Activated T-helper 17 cell treated with anti-CD3 and anti-CD28 coated beads, Interleukin-2, amount 50 U/mL, for 72 hours (primary cell): ENCODE data around the gene GPR21. TPM values are rescaled to one million over a fixed set of nuclear protein-coding genes. Genes with fewer than 3 reads are reported as not detected.
A peak's percentile ranks its signal among the peaks of the same experiment; 100 is the strongest.

ENCODE experiments used
- ATAC-seq: fragments of 150-1000 bp; cut with Tn5 transposase; replicated peaks from 2 replicates; pipeline ENCODE4 v1.10.0; 2021; ENCODE audit warnings: mild to moderate bottlenecking, moderate library complexity
- H3K27ac Mint-ChIP-seq: one replicate; pipeline ENCODE4 v1.8.0; 2022; ENCODE audit warnings: mixed read lengths
- H3K27me3 Mint-ChIP-seq: one replicate; pipeline ENCODE4 v1.8.0; 2022; ENCODE audit warnings: mixed read lengths
- H3K36me3 Mint-ChIP-seq: one replicate; pipeline ENCODE4 v1.8.0; 2022; ENCODE audit warnings: low read depth, mild to moderate bottlenecking, mixed read lengths
- H3K4me1 Mint-ChIP-seq: one replicate; pipeline ENCODE4 v1.8.0; 2022; ENCODE audit warnings: mixed read lengths
- H3K4me3 Mint-ChIP-seq: one replicate; pipeline ENCODE4 v1.8.0; 2022; ENCODE audit warnings: mild to moderate bottlenecking, mixed read lengths
- H3K9me3 Mint-ChIP-seq: one replicate; pipeline ENCODE4 v1.8.0; 2022; ENCODE audit warnings: mixed read lengths
- total RNA-seq, 2 donors: library from RNA; stranded (reverse); gene quantifications; one replicate each; pipeline ENCODE4 v1.2.3, GENCODE V29; 2022

Gene GPR21
- total RNA-seq, 2 donors from 2014 or later = 0.95 to 1.5 TPM

GRCh38 chr9:123043081-123043939, 9.8 kb downstream of the GPR21 start:
- Mint-ChIP-seq H3K27ac (no peak overlapping the region), H3K4me1 (no peaks in the 10 kb centered on the region), H3K27me3 (no peaks in the 10 kb centered on the region), H3K9me3 (peaks cover 4% of the 10 kb centered on the region), H3K4me3 (no peak overlapping the region), H3K36me3 (peaks cover 26% of the 10 kb centered on the region)
- no peak for ATAC-seq

GRCh38 chr9:123044586-123044985, 11.1 kb downstream of the GPR21 start:
- Mint-ChIP-seq H3K36me3 (peaks cover 39% of the 10 kb centered on the region), H3K4me1 (no peaks in the 10 kb centered on the region), H3K27ac (no peak overlapping the region), H3K4me3 (no peak overlapping the region), H3K9me3 (peaks cover 4% of the 10 kb centered on the region), H3K27me3 (no peaks in the 10 kb centered on the region)
- ATAC-seq = no peak

GRCh38 chr9:123046406-123047195, 13.1 kb downstream of the GPR21 start:
- peaks cover 37% of the 10 kb centered on the region for H3K36me3 Mint-ChIP-seq
- no peak for ATAC-seq
- peaks cover 4% of the 10 kb centered on the region for H3K9me3 Mint-ChIP-seq
- no peak overlapping the region for H3K27ac Mint-ChIP-seq
- no peaks in the 10 kb centered on the region for H3K4me1 Mint-ChIP-seq
- no peaks in the 10 kb centered on the region for H3K27me3 Mint-ChIP-seq
- H3K4me3 Mint-ChIP-seq = no peak overlapping the region

GRCh38 chr9:123048748-123049147, 15.3 kb downstream of the GPR21 start:
- H3K4me1 Mint-ChIP-seq = no peaks in the 10 kb centered on the region
- H3K9me3 Mint-ChIP-seq = no peaks in the 10 kb centered on the region
- H3K27ac Mint-ChIP-seq = no peak overlapping the region
- H3K27me3 Mint-ChIP-seq = no peaks in the 10 kb centered on the region
- H3K36me3 Mint-ChIP-seq = peaks cover 19% of the 10 kb centered on the region
- H3K4me3 Mint-ChIP-seq = no peak overlapping the region
- ATAC-seq = no peak

GRCh38 chr9:123049589-123050222, 16.2 kb downstream of the GPR21 start:
- no peak overlapping the region for H3K27ac Mint-ChIP-seq
- no peaks in the 10 kb centered on the region for H3K9me3 Mint-ChIP-seq
- no peak for ATAC-seq
- H3K36me3 Mint-ChIP-seq = peaks cover 26% of the 10 kb centered on the region
- no peak overlapping the region for H3K4me3 Mint-ChIP-seq
- no peaks in the 10 kb centered on the region for H3K4me1 Mint-ChIP-seq
- no peaks in the 10 kb centered on the region for H3K27me3 Mint-ChIP-seq

GRCh38 chr9:123053046-123053445, 19.6 kb downstream of the GPR21 start:
- Mint-ChIP-seq H3K27ac (no peak overlapping the region), H3K27me3 (no peaks in the 10 kb centered on the region), H3K36me3 (peaks cover 38% of the 10 kb centered on the region), H3K9me3 (no peaks in the 10 kb centered on the region), H3K4me1 (no peaks in the 10 kb centered on the region), H3K4me3 (no peak overlapping the region)
- ATAC-seq = no peak

GRCh38 chr9:123053711-123054110, 20.2 kb downstream of the GPR21 start:
- Mint-ChIP-seq H3K36me3 (peaks cover 31% of the 10 kb centered on the region), H3K4me3 (no peak overlapping the region), H3K27me3 (no peaks in the 10 kb centered on the region), H3K4me1 (no peaks in the 10 kb centered on the region), H3K27ac (peak overlapping the region; percentile 25), H3K9me3 (no peaks in the 10 kb centered on the region)
- no peak for ATAC-seq

- Mint-ChIP-seq H3K9me3 (no peaks in the 10 kb centered on the region), H3K4me3 (no peak overlapping the region), H3K27me3 (no peaks in the 10 kb centered on the region), H3K4me1 (no peaks in the 10 kb centered on the region), H3K36me3 (peaks cover 28% of the 10 kb centered on the region), H3K27ac (no peak overlapping the region)
- no peak for ATAC-seq
These were observed 25.4 kb downstream of the GPR21 start for GRCh38 chr9:123058834-123059233.

GRCh38 chr9:123059472-123060220, 26.2 kb downstream of the GPR21 start:
- Mint-ChIP-seq H3K27ac (no peak overlapping the region), H3K9me3 (no peaks in the 10 kb centered on the region), H3K4me3 (no peak overlapping the region), H3K36me3 (peaks cover 30% of the 10 kb centered on the region), H3K4me1 (no peaks in the 10 kb centered on the region), H3K27me3 (no peaks in the 10 kb centered on the region)
- ATAC-seq = no peak

- H3K36me3 Mint-ChIP-seq = peaks cover 37% of the 10 kb centered on the region
- no peaks in the 10 kb centered on the region for H3K9me3 Mint-ChIP-seq
- no peaks in the 10 kb centered on the region for H3K4me1 Mint-ChIP-seq
- no peak overlapping the region for H3K4me3 Mint-ChIP-seq
- ATAC-seq = no peak
- H3K27ac Mint-ChIP-seq = no peak overlapping the region
- H3K27me3 Mint-ChIP-seq = no peaks in the 10 kb centered on the region
These were observed 27.7 kb downstream of the GPR21 start for GRCh38 chr9:123061216-123061615.

- no peak for ATAC-seq
These were observed 29.1 kb downstream of the GPR21 start for GRCh38 chr9:123062351-123063176.

GRCh38 chr9:123063177-123063598, 29.7 kb downstream of the GPR21 start:
- H3K4me3 Mint-ChIP-seq = no peak overlapping the region
- no peaks in the 10 kb centered on the region for H3K4me1 Mint-ChIP-seq
- ATAC-seq = no peak
- H3K27me3 Mint-ChIP-seq = no peaks in the 10 kb centered on the region
- H3K27ac Mint-ChIP-seq = no peak overlapping the region
- peaks cover 53% of the 10 kb centered on the region for H3K36me3 Mint-ChIP-seq
- no peaks in the 10 kb centered on the region for H3K9me3 Mint-ChIP-seq

More at GRCh38 chr9:123062351-123063176, 29.1 kb downstream of the GPR21 start:
- Mint-ChIP-seq H3K4me1 (no peaks in the 10 kb centered on the region), H3K27me3 (no peaks in the 10 kb centered on the region), H3K36me3 (peaks cover 47% of the 10 kb centered on the region), H3K9me3 (no peaks in the 10 kb centered on the region), H3K27ac (no peak overlapping the region), H3K4me3 (no peak overlapping the region)

- no peaks in the 10 kb centered on the region for H3K27me3 Mint-ChIP-seq
- peaks cover 60% of the 10 kb centered on the region for H3K36me3 Mint-ChIP-seq
- no peaks in the 10 kb centered on the region for H3K4me1 Mint-ChIP-seq
- no peak overlapping the region for H3K4me3 Mint-ChIP-seq
- ATAC-seq = no peak
- H3K27ac Mint-ChIP-seq = peak overlapping the region; percentile 15
- no peaks in the 10 kb centered on the region for H3K9me3 Mint-ChIP-seq
These were observed 30.4 kb downstream of the GPR21 start for GRCh38 chr9:123063896-123064295.
